K562 (cell line): Measurements from ENCODE around the gene TP53RK. TPM values are rescaled to one million over a fixed set of nuclear protein-coding genes. Genes with fewer than 3 reads are reported as not detected.

Experiments
- ATAC-seq: fragments of 200-7000 bp; cut with Tn5 transposase; 3 replicates; pipeline ENCODE4 v1.9.1; 2020; ENCODE audit warnings: moderate library complexity
- BruUV-seq: library from RNA; stranded (reverse); fragments of 400-500 nt; replicated peaks from 2 replicates; lab custom pipeline; 2021; lab: Mats Ljungman, UMichigan
- CTCF ChIA-PET: fragments of 300-600 bp; formaldehyde crosslinking; extraction: SDS; loops from one replicate; lab custom pipeline; 2021; ENCODE audit warnings: low intra/inter-chr PET ratio; lab: Yijun Ruan, JAX
- POLR2A ChIA-PET: fragments of 300-600, 350-650 bp; sonication (Branson Sonifier 250); formaldehyde crosslinking; extraction: SDS; loops from one replicate; lab custom pipeline; 2021; ENCODE audit warnings: antibody characterized with exemption, inconsistent platforms; lab: Yijun Ruan, JAX
- DNase-seq, 4 experiments: peaks; one replicate each; pipeline versions ENCODE4 v3.0.0 to v3.0.0-alpha.2; 2011 to 2018; ENCODE audit warnings: low spot score in 3 of 4, mixed read lengths in 3 of 4; ENCODE audit errors: extremely low read depth in 1 of 4
- FAIRE-seq: peaks from 2 replicates; lab custom pipeline; 2011; peaks lifted over from hg19 to GRCh38; lab: Jason Lieb, UNC
- H2AFZ ChIP-seq: 2 replicates; pipeline ENCODE4 v1.6.0; 2011; ENCODE audit warnings: low read depth, low read length, control low read depth, inconsistent platforms
- H3K27ac ChIP-seq: fragments of 200-600 bp; 3 replicates; pipeline ENCODE4 v1.8.0; 2011; ENCODE audit warnings: low read depth, mild to moderate bottlenecking, control low read depth, inconsistent platforms, low read length, moderate library complexity, mixed read lengths; ENCODE audit errors: extremely low read depth
- H3K27me3 ChIP-seq, 2 experiments: fragments of 300-600 bp in 1 of 2; 2 replicates in 1 of 2; 3 replicates in 1 of 2; pipeline versions ENCODE4 v1.6.0 to v1.8.0; 2011; ENCODE audit warnings: inconsistent platforms in 2 of 2, low read length in 2 of 2, mild to moderate bottlenecking in 1 of 2, mixed read lengths in 1 of 2, moderate library complexity in 1 of 2; ENCODE audit not compliant: control insufficient read depth in 2 of 2, insufficient read depth in 2 of 2
- H3K36me3 ChIP-seq: fragments of 300-600 bp; 3 replicates; pipeline ENCODE4 v1.8.0; 2011; ENCODE audit warnings: mild to moderate bottlenecking, low read length, inconsistent platforms; ENCODE audit not compliant: control insufficient read depth, insufficient read depth
- H3K4me1 ChIP-seq, 2 experiments: fragments of 200-600 bp in 1 of 2; replicated peaks in 1 of 2; 2 replicates in 1 of 2; 3 replicates in 1 of 2; pipeline versions ENCODE4 v1.5.1 to v1.8.0; 2011; ENCODE audit warnings: inconsistent platforms in 2 of 2, low read length in 2 of 2, mild to moderate bottlenecking in 1 of 2, mixed read lengths in 1 of 2, moderate library complexity in 1 of 2; ENCODE audit not compliant: control insufficient read depth in 2 of 2, insufficient read depth in 2 of 2
- H3K4me2 ChIP-seq: 2 replicates; pipeline ENCODE4 v1.6.1; 2011; ENCODE audit warnings: low read length, control low read depth, inconsistent platforms, mixed read lengths; ENCODE audit not compliant: insufficient read depth
- H3K4me3 ChIP-seq: fragments of 200-600 bp; sonication (generic), shearing (Covaris generic); 2 replicates; pipeline ENCODE4 v1.5.1; 2016; ENCODE audit warnings: control low read depth, inconsistent platforms
- H3K79me2 ChIP-seq: fragments of 200-600 bp; 3 replicates; pipeline ENCODE4 v1.8.0; 2011; ENCODE audit warnings: low read length, inconsistent platforms; ENCODE audit not compliant: control insufficient read depth, insufficient read depth
- H3K9ac ChIP-seq, 2 experiments: 2 replicates each; pipeline versions ENCODE4 v1.6.0 to v1.6.1; 2011; ENCODE audit warnings: low read depth in 2 of 2, low read length in 2 of 2, control low read depth in 1 of 2, inconsistent platforms in 1 of 2, mild to moderate bottlenecking in 1 of 2, mixed read lengths in 1 of 2; ENCODE audit not compliant: insufficient read depth in 1 of 2
- H3K9me1 ChIP-seq: one replicate; pipeline ENCODE4 v1.6.0; 2011; ENCODE audit warnings: inconsistent platforms, mild to moderate bottlenecking, low read length, moderate library complexity; ENCODE audit not compliant: control insufficient read depth, insufficient read depth
- H3K9me3 ChIP-seq: replicated peaks from 2 replicates; pipeline ENCODE4 v1.5.1; 2011; ENCODE audit warnings: low read depth, low read length, inconsistent platforms; ENCODE audit not compliant: control insufficient read depth, insufficient read depth
- H4K20me1 ChIP-seq: replicated peaks from 2 replicates; pipeline ENCODE4 v1.6.1; 2011; ENCODE audit warnings: low read length, inconsistent platforms, mixed read lengths; ENCODE audit not compliant: control insufficient read depth, insufficient read depth
- ARID2 ChIP-seq: fragments of 450-650 bp; IDR thresholded peaks from 2 replicates; pipeline ENCODE4 v1.6.1; 2017; ENCODE audit warnings: antibody characterized with exemption, mild to moderate bottlenecking
- ARID4B ChIP-seq: sonication (generic); formaldehyde crosslinking; IDR thresholded peaks from 2 replicates; pipeline ENCODE4 v1.8.0; 2022; ENCODE audit warnings: mild to moderate bottlenecking, missing genetic modification reagents
- CSDE1 ChIP-seq, 2 experiments: fragments of 450-650 bp; IDR thresholded peaks; 2 replicates each; pipeline ENCODE4 v1.6.1; 2016; ENCODE audit warnings: mild to moderate bottlenecking in 1 of 2
- ESRRA ChIP-seq: fragments of 450-650 bp; IDR thresholded peaks from 2 replicates; pipeline ENCODE4 v1.6.1; 2014; ENCODE audit warnings: low read depth, mild to moderate bottlenecking, moderate library complexity, borderline replicate concordance
- GTF3C2 ChIP-seq: IDR thresholded peaks from 3 replicates; pipeline ENCODE4 v1.6.1; 2011; ENCODE audit warnings: borderline replicate concordance, mild to moderate bottlenecking, moderate library complexity; ENCODE audit not compliant: insufficient read length; ENCODE audit errors: extremely low read depth
- NR2F6 ChIP-seq: fragments of 450-650 bp; formaldehyde crosslinking; IDR thresholded peaks from 2 replicates; pipeline ENCODE4 v1.4.0; 2020; ENCODE audit warnings: mild to moderate bottlenecking
- SP1 ChIP-seq: sonication (generic); formaldehyde crosslinking; IDR thresholded peaks from 2 replicates; pipeline ENCODE4 v1.8.1; 2022; ENCODE audit warnings: mild to moderate bottlenecking, missing genetic modification reagents
- TRIM25 ChIP-seq: fragments of 450-650 bp; IDR thresholded peaks from 2 replicates; pipeline ENCODE4 v1.7.0; 2016; ENCODE audit warnings: borderline replicate concordance
- WGBS: fragments of 100-300 bp; shearing (Covaris generic); methylation state at CpG from one replicate; pipeline ENCODE4 v1.1.6; 2016; ENCODE audit warnings: low coverage, mixed read lengths; ENCODE audit not compliant: insufficient coverage; ENCODE audit errors: missing lambda C conversion rate; 5-methylcytosine and 5-hydroxymethylcytosine counted together
- in situ Hi-C: fragments of 300-500 bp; cut with MboI; formaldehyde crosslinking; loops from 4 replicates; pipeline ENCODE4 v1.15.0; 2018; ENCODE audit warnings: inconsistent platforms, mixed read lengths
- intact Hi-C: fragments of 100-400 bp; cut with micrococcal nuclease; formaldehyde crosslinking; loops from 2 replicates; pipeline ENCODE4 v1.14.2; 2022
- polyA plus RNA-seq, 8 experiments: library from polyadenylated mRNA; depleted of rRNA in 4 of 8; stranded (reverse) in 5 of 8; unstranded in 3 of 8; fragments of >200 nt; fragmentation: Nextera tagmentation in 2 of 8; fragmentation: Illumina TruSeq in 1 of 8; extraction: Ambion mirVana in 2 of 8; extraction: Trizol in 1 of 8; gene quantifications; 2 replicates each; pipeline versions ENCODE4 v1.2.1 to v1.2.3, GENCODE V29; 2011 to 2014; ENCODE audit warnings: inconsistent platforms in 1 of 8, missing spikeins in 1 of 8
- total RNA-seq, 7 experiments: library from RNA; depleted of rRNA in 6 of 7; stranded (reverse); fragments of >200 nt in 6 of 7; fragmentation: Illumina TruSeq in 2 of 7; extraction: Trizol in 2 of 7; gene quantifications; 2 replicates each; pipeline versions ENCODE4 v1.2.1 to v1.2.3, GENCODE V29; 2011 to 2021; ENCODE audit warnings: low replicate concordance in 1 of 7

The TP53RK gene
- total and polyA plus RNA-seq, 9 of the 15 experiments (the other 6 are each of a cell fraction or from before 2014, with no cell fraction given), result 2.9 to 43.5 (median 17.2) TPM

- no peak for TF ChIP-seq SP1 (CRISPR knock-in tag)
Measured at GRCh38 chr20:46649650-46649949, 39.6 kb downstream of the TP53RK start (continued).

GRCh38 chr20:46648903-46649649, 40.2 kb downstream of the TP53RK start:
- no TSS peak for BruUV-seq
- Histone ChIP-seq H3K4me2 (peak overlapping the region; percentile 77), H3K9me3 (no peaks in the 10 kb centered on the region), H4K20me1 (no peaks in the 10 kb centered on the region; the same call in 1 of the 2 replicates), H3K9me1 (no peaks in the 10 kb centered on the region), H3K4me1 (peaks cover 20 to 22% of the 10 kb centered on the region in 2 experiments; a peak in 4 of 5 replicates), H3K79me2 (no peaks in the 10 kb centered on the region), H3K9ac (no peak overlapping the region), H3K36me3 (no peaks in the 10 kb centered on the region), H3K27me3 (no peaks in the 10 kb centered on the region), H3K27ac (peak overlapping the region; percentile 63), H3K4me3 (no peak overlapping the region), H2AFZ (peak overlapping the region; percentile 48; the same call in 1 of the 2 replicates)
- POLR2A ChIA-PET, result interaction anchor here (0.6 to 1.3 kb wide), 7 partner anchors 13 to 972 kb away, joined by 3 to 10 read pairs (median 4); no protein-coding TSS in a partner anchor
- FAIRE-seq, result peak; percentile 99
- CTCF ChIA-PET, result no interaction called here
- intact Hi-C loops, result loop anchor here (2.0 to 10.0 kb wide), 3 partner anchors 20 to 84 kb away; no protein-coding TSS in a partner anchor
- DNase-seq, result peak; percentile 64 to 92 (median 78)
- peak; percentile 94 for ATAC-seq
- WGBS, result 0% methylated on average over 8 of the region's 8 CpGs
- in situ Hi-C loops, result no loop called here
- TF ChIP-seq TRIM25 (no peak), ARID4B (CRISPR knock-in tag) (no peak), NR2F6 (CRISPR knock-in tag) (no peak), ARID2 (no peak), ESRRA (no peak), CSDE1 (IDR thresholded peaks at IDR 0.05) (no peak), GTF3C2 (no peak)
